ENCODE measurements around the gene CDH4.

The CDH4 gene

GRCh38 chr20:61251529-61252393 lies at the start of gene CDH4:
TSS of gene CDH4 (plus strand) at chr20:61252261.
- peak; percentile 60 for DNase-seq

- DNase-seq, result peak; percentile 84
Observed at GRCh38 chr20:61203320-61203719, 48.7 kb upstream of the CDH4 start.

- no peak for DNase-seq
Observed at GRCh38 chr20:61204206-61204605, 47.9 kb upstream of the CDH4 start.

GRCh38 chr20:61205769-61206168 lies 46.3 kb upstream of the CDH4 start:
- DNase-seq, result no peak

GRCh38 chr20:61210862-61211261 lies 41.2 kb upstream of the CDH4 start:
- DNase-seq, result no peak

- DNase-seq, result no peak
Observed at GRCh38 chr20:61217848-61218247, 34.2 kb upstream of the CDH4 start.

- DNase-seq, result no peak
Observed at GRCh38 chr20:61219021-61219431, 33.0 kb upstream of the CDH4 start.

- DNase-seq, result no peak
Observed at GRCh38 chr20:61220131-61220530, 31.9 kb upstream of the CDH4 start.

GRCh38 chr20:61220626-61221325 lies 31.3 kb upstream of the CDH4 start:
- DNase-seq, result no peak

- DNase-seq, result no peak
Observed at GRCh38 chr20:61222699-61223098, 29.4 kb upstream of the CDH4 start.

GRCh38 chr20:61223121-61223520 lies 28.9 kb upstream of the CDH4 start:
- DNase-seq, result no peak

- DNase-seq, result no peak
Observed at GRCh38 chr20:61230166-61230565, 21.9 kb upstream of the CDH4 start.

- DNase-seq, result no peak
Observed at GRCh38 chr20:61233590-61233989, 18.5 kb upstream of the CDH4 start.

- DNase-seq, result peak; percentile 69
Observed at GRCh38 chr20:61234224-61234890, 17.7 kb upstream of the CDH4 start.

GRCh38 chr20:61236713-61237112 lies 15.3 kb upstream of the CDH4 start:
- no peak for DNase-seq

- DNase-seq, result no peak
Observed at GRCh38 chr20:61238813-61239212, 13.2 kb upstream of the CDH4 start.

GRCh38 chr20:61240814-61241213 lies 11.2 kb upstream of the CDH4 start:
- DNase-seq, result no peak

- DNase-seq, result no peak
Observed at GRCh38 chr20:61244213-61244612, 7.8 kb upstream of the CDH4 start.

GRCh38 chr20:61246269-61246668 lies 5.8 kb upstream of the CDH4 start:
- no peak for DNase-seq

- no peak for DNase-seq
Observed at GRCh38 chr20:61249626-61250025, 2.4 kb upstream of the CDH4 start.

GRCh38 chr20:61252601-61253263 lies 671 bp downstream of the CDH4 start:
- no peak for DNase-seq

- DNase-seq, result peak; percentile 37
Observed at GRCh38 chr20:61253264-61253639, 1.2 kb downstream of the CDH4 start.

Data from NCI-H1105 (cell line).